AG09309 (cell line): ENCODE measurements around the gene MBD6.
"Not testable (repeated sequence)": the region's sequence is repeated elsewhere in the genome, so short reads cannot be mapped to it uniquely, and the experiment has no call there.

Source experiments
- DNase-seq: peaks from one replicate; pipeline ENCODE4 v3.0.0-alpha.2; 2010; ENCODE audit warnings: low read depth
- H3K4me3 ChIP-seq: 2 replicates; pipeline ENCODE4 v1.5.1; 2011; ENCODE audit warnings: mild to moderate bottlenecking, low read depth, low read length, moderate library complexity; ENCODE audit not compliant: control insufficient read depth
- CTCF ChIP-seq: IDR thresholded peaks from 2 replicates; pipeline ENCODE4 v1.5.1; 2011; ENCODE audit warnings: mild to moderate bottlenecking, low read depth, low read length, inconsistent platforms; ENCODE audit not compliant: insufficient read depth, control insufficient read depth; ENCODE audit errors: missing control alignments

The MBD6 gene

GRCh38 chr12:57517187-57517586 lies 5.4 kb upstream of the MBD6 start:
- TF ChIP-seq CTCF = no peak
- no peak overlapping the region for H3K4me3 ChIP-seq
- DNase-seq = no peak

- peak overlapping the region; percentile 97 for H3K4me3 ChIP-seq
- not testable (repeated sequence) for DNase-seq
Measured at GRCh38 chr12:57517718-57518117, 4.9 kb upstream of the MBD6 start.

- DNase-seq = no peak
- peak overlapping the region; percentile 97 for H3K4me3 ChIP-seq
- no peak for TF ChIP-seq CTCF
Measured at GRCh38 chr12:57518176-57518919, 4.3 kb upstream of the MBD6 start.

DNA sequence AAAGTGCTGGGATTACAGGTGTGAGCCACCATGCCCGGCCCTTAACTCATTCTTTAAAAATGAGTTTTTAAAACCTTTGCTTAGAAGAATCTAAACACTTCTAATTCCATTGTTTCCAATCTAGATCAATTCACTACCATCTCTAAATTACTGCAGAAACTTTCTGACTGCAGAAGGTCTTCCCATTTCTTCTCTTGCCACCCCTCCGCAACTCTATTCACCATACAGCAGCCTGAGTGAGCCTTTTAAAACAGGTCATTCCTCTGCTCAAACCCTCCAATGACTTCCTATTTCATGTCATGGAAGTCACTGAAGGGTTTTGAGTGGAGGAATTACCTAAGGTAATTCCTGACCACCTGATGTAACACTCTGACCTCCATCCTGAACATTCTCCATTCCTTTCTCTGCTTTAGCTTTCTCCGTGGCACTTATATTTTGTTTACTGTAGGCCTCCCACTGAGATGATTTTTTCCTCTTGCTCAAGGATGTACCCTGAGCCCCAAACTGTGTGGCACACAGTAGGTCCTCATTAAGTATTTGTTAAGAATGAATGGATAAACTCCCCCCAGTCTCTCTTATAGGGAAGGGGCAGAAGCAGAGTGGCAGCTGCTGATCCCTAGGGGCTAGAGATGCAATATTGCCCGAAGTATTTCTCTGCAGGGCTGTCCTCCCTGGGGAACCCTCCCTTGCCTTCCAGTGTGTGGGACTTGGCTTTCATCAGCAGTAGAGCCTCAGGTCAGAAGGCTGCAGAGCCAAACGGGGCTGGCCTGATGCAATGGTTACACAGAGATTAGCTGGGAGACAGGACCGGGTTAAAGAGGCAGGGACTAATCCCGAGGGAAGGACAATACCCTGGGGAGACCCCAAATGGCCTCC lies 3.5 kb upstream of the MBD6 start:
- H3K4me3 ChIP-seq = peak overlapping the region; percentile 97
- TF ChIP-seq CTCF = no peak
- no peak for DNase-seq

DNA sequence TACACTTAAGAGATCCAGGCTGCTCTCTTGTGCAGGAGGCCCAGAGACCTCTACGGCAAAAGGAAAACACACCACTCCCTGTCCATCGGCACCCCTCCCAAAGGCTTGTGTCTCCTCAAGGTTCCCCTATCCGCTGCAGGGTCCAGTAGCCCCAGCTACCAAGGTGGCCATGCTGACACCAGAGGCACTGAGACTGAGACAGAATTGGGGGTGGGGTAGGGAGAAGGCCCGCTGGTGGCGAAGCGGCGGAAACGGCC lies 2.9 kb upstream of the MBD6 start:
- no peak for TF ChIP-seq CTCF
- peak overlapping the region; percentile 97 for H3K4me3 ChIP-seq
- no peak for DNase-seq

DNA sequence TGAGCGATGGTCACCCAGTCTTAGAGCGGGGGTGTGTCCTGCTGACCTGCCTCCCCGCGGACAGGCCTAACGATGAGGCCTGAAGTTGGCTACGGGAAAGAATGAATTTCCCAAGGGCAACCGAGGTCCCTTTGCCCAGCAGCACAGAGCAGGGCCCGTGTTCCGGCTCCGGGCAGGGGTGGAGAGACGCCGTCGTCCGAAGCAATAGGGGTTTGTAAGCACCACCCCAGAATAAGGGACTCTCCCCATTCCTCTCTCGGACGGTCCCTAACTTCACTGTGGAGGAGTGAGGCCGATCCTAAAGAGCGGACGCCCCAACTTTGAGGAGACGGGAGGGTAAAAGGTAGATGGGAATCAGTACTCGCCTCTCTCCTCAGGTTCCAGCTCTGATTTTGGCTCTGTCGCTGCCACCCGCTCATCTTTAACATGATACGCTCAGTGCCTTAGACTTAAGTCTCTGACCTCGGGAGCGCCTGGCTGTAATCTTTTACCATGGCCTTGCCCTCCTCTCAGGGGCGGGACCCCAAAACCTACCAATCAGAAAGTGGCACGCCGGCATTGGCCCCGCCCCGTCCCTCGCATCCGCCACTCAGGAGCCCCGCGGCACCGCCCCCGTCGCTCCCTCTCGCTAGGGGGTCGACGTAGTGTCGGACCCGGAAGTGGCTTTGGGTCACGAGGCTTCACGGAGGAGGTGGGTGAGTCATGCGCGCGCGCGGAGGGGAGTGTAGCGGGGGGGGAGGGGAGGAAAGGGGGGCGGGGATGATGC lies 2.4 kb upstream of the MBD6 start, which contains the start of gene DDIT3:
TSS of gene DDIT3 (minus strand) at position 462 of the 766 bp plus-strand sequence. CDS start 3,108 bp downstream, outside the sequence.
- H3K4me3 ChIP-seq = peak within 1 kb of the TSS; percentile 97
- DNase-seq = peak; percentile 92
- TF ChIP-seq CTCF = no peak

DNA sequence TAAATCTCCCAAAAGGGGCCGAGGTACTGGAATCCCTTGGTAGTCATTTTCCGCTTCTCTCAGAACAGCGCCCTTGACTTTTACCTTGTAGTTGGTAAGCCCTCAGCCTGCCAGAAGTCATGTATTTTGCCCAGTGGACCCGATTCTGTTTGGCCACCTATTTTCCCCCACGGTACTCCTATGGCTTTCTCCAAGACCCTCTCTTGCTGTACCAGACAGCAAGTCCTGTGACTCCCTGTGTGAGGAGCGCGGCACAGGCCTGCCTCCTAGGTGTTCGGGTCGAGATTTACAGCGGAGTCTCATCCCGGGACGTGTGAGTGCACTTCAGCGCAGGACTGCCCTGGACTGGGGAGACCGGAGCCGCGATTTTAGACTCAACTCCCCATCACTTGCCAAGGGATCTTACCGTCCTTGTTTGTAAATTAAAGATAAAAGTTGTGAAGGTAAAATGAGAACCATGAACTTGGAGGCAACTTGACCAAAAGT lies 1.1 kb upstream of the MBD6 start:
- no peak for TF ChIP-seq CTCF
- no peak for DNase-seq
- H3K4me3 ChIP-seq = no peak overlapping the region
